ENCODE measurements around the gene FAM221B. TPM values are rescaled to one million over a fixed set of nuclear protein-coding genes. Genes with fewer than 3 reads are reported as not detected.

The FAM221B gene, protein sequence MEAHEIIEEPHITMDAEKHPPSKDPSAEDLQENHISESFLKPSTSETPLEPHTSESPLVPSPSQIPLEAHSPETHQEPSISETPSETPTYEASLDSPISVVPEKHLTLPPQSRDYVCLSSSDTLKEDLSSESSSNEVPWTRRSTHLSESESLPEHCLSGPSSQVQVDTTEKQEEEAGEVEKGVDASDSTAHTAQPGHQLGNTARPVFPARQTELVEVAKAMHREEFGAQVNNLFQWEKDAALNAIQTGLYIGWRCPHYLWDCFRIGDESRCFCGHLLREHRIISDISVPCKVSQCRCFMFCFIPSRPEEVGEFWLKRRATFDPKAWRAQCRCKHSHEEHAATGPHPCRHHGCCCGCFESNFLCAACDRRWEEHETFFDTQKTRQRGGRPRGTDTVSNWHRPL
- total RNA-seq (not detected in 2 replicates), polyA plus RNA-seq (not detected in 2 replicates), polyA minus RNA-seq (not detected in 2 replicates)
- total RNA-seq (2013), result not detected

DNA sequence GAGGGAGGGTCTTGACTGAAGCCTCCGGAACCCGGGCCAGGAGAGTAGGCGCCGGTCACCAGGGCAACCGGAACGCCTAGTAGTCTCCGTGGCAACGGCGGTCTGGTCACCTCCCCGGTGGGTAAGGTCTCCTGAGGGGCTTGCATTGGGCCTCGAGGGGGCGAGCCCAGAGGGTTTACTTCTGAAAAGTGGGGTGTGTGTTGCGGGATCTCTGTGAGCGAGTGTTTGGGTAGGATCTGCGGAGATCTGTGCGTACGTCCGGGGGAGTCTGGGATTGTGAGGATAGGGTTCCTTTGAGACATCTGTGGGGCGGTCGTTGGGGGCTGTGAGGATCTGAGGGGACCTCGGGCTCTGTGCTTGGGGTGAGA is at the start of gene FAM221B:
FAM221B (minus strand) TSS at position 17 of the 368 bp plus-strand sequence. CDS start 2,571 bp downstream, outside the sequence.
- TF ChIP-seq EZH2 (IDR thresholded peaks at IDR 0.05; ENCODE audit: borderline replicate concordance, insufficient read depth, low read depth, low read length, poor library complexity, severe bottlenecking), result no peak
- TF ChIP-seq, protein P1, sequence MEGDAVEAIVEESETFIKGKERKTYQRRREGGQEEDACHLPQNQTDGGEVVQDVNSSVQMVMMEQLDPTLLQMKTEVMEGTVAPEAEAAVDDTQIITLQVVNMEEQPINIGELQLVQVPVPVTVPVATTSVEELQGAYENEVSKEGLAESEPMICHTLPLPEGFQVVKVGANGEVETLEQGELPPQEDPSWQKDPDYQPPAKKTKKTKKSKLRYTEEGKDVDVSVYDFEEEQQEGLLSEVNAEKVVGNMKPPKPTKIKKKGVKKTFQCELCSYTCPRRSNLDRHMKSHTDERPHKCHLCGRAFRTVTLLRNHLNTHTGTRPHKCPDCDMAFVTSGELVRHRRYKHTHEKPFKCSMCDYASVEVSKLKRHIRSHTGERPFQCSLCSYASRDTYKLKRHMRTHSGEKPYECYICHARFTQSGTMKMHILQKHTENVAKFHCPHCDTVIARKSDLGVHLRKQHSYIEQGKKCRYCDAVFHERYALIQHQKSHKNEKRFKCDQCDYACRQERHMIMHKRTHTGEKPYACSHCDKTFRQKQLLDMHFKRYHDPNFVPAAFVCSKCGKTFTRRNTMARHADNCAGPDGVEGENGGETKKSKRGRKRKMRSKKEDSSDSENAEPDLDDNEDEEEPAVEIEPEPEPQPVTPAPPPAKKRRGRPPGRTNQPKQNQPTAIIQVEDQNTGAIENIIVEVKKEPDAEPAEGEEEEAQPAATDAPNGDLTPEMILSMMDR (IDR thresholded peaks at IDR 0.05), result no peak
- Histone ChIP-seq H3K4me1 (ENCODE audit: control insufficient read depth in 2 of 2, insufficient read depth in 2 of 2, low read length in 2 of 2) (peaks cover 19 to 30% of the 10 kb centered on the region in 2 donors), H3K79me2 (ENCODE audit: control insufficient read depth, insufficient read depth, low read length) (peaks cover 6% of the 10 kb centered on the region), H4K20me1 (ENCODE audit: control insufficient read depth, insufficient read depth, low read length, poor library complexity, severe bottlenecking) (no peaks in the 10 kb centered on the region), H3K27ac (ENCODE audit: low read length in 2 of 2) (peak within 1 kb of the TSS; percentile 60 to 78), H3K27me3 (replicated peaks in 1 of 4; ENCODE audit: control extremely low read depth in 1 of 4, control insufficient read depth in 3 of 4, insufficient read depth in 4 of 4, low read length in 3 of 4) (no peaks in the 10 kb centered on the region), H3K36me3 (replicated peaks in 1 of 2; ENCODE audit: control extremely low read depth in 1 of 2, control insufficient read depth in 1 of 2, extremely low read depth in 1 of 2, insufficient read depth in 2 of 2, low read length in 1 of 2) (no peaks in the 10 kb centered on the region), H3K9ac (ENCODE audit: low read length) (peak within 1 kb of the TSS; percentile 86), H2AFZ (ENCODE audit: insufficient read depth, low read depth, low read length, poor library complexity, severe bottlenecking) (peak within 1 kb of the TSS; percentile 99), H3K4me2 (replicated peaks; ENCODE audit: low read depth, low read length, poor library complexity, severe bottlenecking) (peak within 1 kb of the TSS; percentile 96), H3K4me3 (ENCODE audit: control extremely low read depth in 1 of 5, extremely low read depth in 1 of 5, insufficient read depth in 1 of 5, low read depth in 2 of 5, low read length in 4 of 5) (peak within 1 kb of the TSS; percentile 32 to 80 (median 78)), H3K9me3 (ENCODE audit: control extremely low read depth in 1 of 3, control insufficient read depth in 2 of 3, insufficient read depth in 1 of 3, low read length in 2 of 3) (no peaks in the 10 kb centered on the region)
- DNase-seq (no peak), ATAC-seq (ENCODE audit: low read depth) (peak; percentile 6)
- CTCF ChIA-PET, result interaction anchor here (0.6 to 6.0 kb wide), 9 partner anchors 8 to 218 kb away, joined by 3 to 141 read pairs (median 4); partner anchors contain the start of genes HINT2 and SPAG8
- H3K27ac Mint-ChIP-seq, result peak within 1 kb of the TSS; percentile 89
- peaks cover 39% of the 10 kb centered on the region for H3K4me1 Mint-ChIP-seq
- H3K9me3 Mint-ChIP-seq (ENCODE audit: insufficient read depth), result no peaks in the 10 kb centered on the region
- WGBS (ENCODE audit: insufficient coverage), result 3% methylated on average over 21 of the region's 21 CpGs
- no peaks in the 10 kb centered on the region for H3K27me3 Mint-ChIP-seq
- peak within 1 kb of the TSS; percentile 96 for H3K4me3 Mint-ChIP-seq
- intact Hi-C loops (cut with micrococcal nuclease), result loop anchor here (1.0 to 5.0 kb wide), 5 partner anchors 13 to 711 kb away; partner anchors contain the start of genes ATOSB, CCDC107, HINT2 and RMRP
- POLR2A ChIA-PET, result interaction anchor here (0.9 to 1.1 kb wide), 3 partner anchors 17 to 80 kb away, joined by 3 read pairs; partner anchors contain the start of gene SPAG8

DNA sequence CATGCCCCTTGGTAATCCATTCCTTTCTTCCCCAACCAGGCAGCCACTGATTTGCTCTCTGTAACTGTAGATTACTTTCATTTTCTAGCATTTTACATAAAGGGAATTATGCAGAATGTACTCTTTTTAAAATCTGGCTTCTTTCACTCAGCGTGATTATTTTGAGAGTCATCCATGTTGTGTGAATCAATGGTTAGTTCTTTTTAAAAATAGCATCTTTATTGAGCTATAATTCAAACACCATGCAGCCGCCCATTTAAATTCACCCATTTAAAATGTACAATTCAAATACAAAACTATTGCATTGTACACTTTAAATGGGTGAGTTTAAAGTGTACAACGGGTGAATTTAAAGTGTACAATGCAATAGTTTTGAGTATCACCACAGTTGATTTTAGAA is 44.0 kb upstream of the FAM221B start:
- H3K27me3 Mint-ChIP-seq, result peaks cover 12% of the 10 kb centered on the region
- no peak overlapping the region for H3K27ac Mint-ChIP-seq
- no peak overlapping the region for H3K4me3 Mint-ChIP-seq
- Histone ChIP-seq H3K27ac (ENCODE audit: low read length in 2 of 2) (no peak overlapping the region), H4K20me1 (ENCODE audit: control insufficient read depth, insufficient read depth, low read length, poor library complexity, severe bottlenecking) (no peaks in the 10 kb centered on the region), H3K27me3 (replicated peaks in 1 of 4; ENCODE audit: control extremely low read depth in 1 of 4, control insufficient read depth in 3 of 4, insufficient read depth in 4 of 4, low read length in 3 of 4) (peaks cover 0 to 6% (median 2%) of the 10 kb centered on the region in 4 experiments), H3K9me3 (ENCODE audit: control extremely low read depth in 1 of 3, control insufficient read depth in 2 of 3, insufficient read depth in 1 of 3, low read length in 2 of 3) (peaks cover 0 to 10% (median 3%) of the 10 kb centered on the region in 3 donors), H3K79me2 (ENCODE audit: control insufficient read depth, insufficient read depth, low read length) (no peaks in the 10 kb centered on the region), H3K9ac (ENCODE audit: low read length) (no peak overlapping the region), H2AFZ (ENCODE audit: insufficient read depth, low read depth, low read length, poor library complexity, severe bottlenecking) (no peak overlapping the region), H3K4me1 (ENCODE audit: control insufficient read depth in 2 of 2, insufficient read depth in 2 of 2, low read length in 2 of 2) (no peaks in the 10 kb centered on the region), H3K36me3 (replicated peaks in 1 of 2; ENCODE audit: control extremely low read depth in 1 of 2, control insufficient read depth in 1 of 2, extremely low read depth in 1 of 2, insufficient read depth in 2 of 2, low read length in 1 of 2) (no peaks in the 10 kb centered on the region), H3K4me3 (ENCODE audit: control extremely low read depth in 1 of 5, extremely low read depth in 1 of 5, insufficient read depth in 1 of 5, low read depth in 2 of 5, low read length in 4 of 5) (no peak overlapping the region), H3K4me2 (replicated peaks; ENCODE audit: low read depth, low read length, poor library complexity, severe bottlenecking) (no peak overlapping the region)
- CTCF ChIA-PET, result interaction anchor here (0.6 to 1.3 kb wide), 2 partner anchors 82 to 641 kb away, joined by 3 to 5 read pairs; no protein-coding TSS in a partner anchor
- intact Hi-C loops (cut with micrococcal nuclease), result no loop called here
- ATAC-seq (ENCODE audit: low read depth) (no peak), DNase-seq (no peak)
- no peaks in the 10 kb centered on the region for H3K4me1 Mint-ChIP-seq
- TF ChIP-seq, protein P1 (IDR thresholded peaks at IDR 0.05), result no peak
- no peak for TF ChIP-seq EZH2 (IDR thresholded peaks at IDR 0.05; ENCODE audit: borderline replicate concordance, insufficient read depth, low read depth, low read length, poor library complexity, severe bottlenecking)
- no CpG with 5 or more reads among the region's 3 CpGs for WGBS (ENCODE audit: insufficient coverage)
- POLR2A ChIA-PET, result no interaction called here
- H3K9me3 Mint-ChIP-seq (ENCODE audit: insufficient read depth), result peaks cover 7% of the 10 kb centered on the region

Measured in B cell (primary cell).